K562 (cell line): ENCODE measurements around the gene TMEM174.

Experiments used
- ATF3 ChIP-seq, 2 experiments: fragments of 450-650 bp in 1 of 2; sonication (generic) in 1 of 2; formaldehyde crosslinking in 1 of 2; IDR thresholded peaks in 1 of 2; conservative IDR thresholded peaks in 1 of 2; 2 replicates each; pipeline versions ENCODE4 v1.6.1 to v1.8.1; 2016 to 2023; ENCODE audit warnings: mild to moderate bottlenecking in 2 of 2, moderate library complexity in 2 of 2, inconsistent platforms in 1 of 2, missing genetic modification reagents in 1 of 2
- CTCF ChIP-seq, 3 experiments: IDR thresholded peaks in 2 of 3; conservative IDR thresholded peaks in 1 of 3; 2 replicates each; pipeline ENCODE4 v1.5.1; 2011 to 2012; ENCODE audit warnings: low read length in 3 of 3, mild to moderate bottlenecking in 3 of 3, control low read depth in 2 of 3, improper control_type of control experiment in 1 of 3, inconsistent platforms in 1 of 3, low read depth in 1 of 3, mixed read lengths in 1 of 3, moderate library complexity in 1 of 3; ENCODE audit not compliant: insufficient read depth in 2 of 3
- E2F1 ChIP-seq: sonication (generic); formaldehyde crosslinking; IDR thresholded peaks from 2 replicates; pipeline ENCODE4 v1.8.1; 2023; ENCODE audit warnings: mild to moderate bottlenecking, missing genetic modification reagents, moderate library complexity
- HMG20A ChIP-seq: fragments of 450-650 bp; formaldehyde crosslinking; conservative IDR thresholded peaks from 2 replicates; pipeline ENCODE4 v1.4.0; 2020; ENCODE audit warnings: mild to moderate bottlenecking, mixed read lengths
- ZNF133 ChIP-seq: fragments of 250-450 bp; sonication (Bioruptor Pico); IDR thresholded peaks from 2 replicates; pipeline ENCODE4 v1.4.0; 2020; ENCODE audit warnings: mild to moderate bottlenecking
- ZNF830 ChIP-seq: fragments of 250-450 bp; sonication (Bioruptor Pico); IDR thresholded peaks from 2 replicates; pipeline ENCODE4 v1.5.0; 2021; ENCODE audit warnings: mild to moderate bottlenecking
- TF ChIP-seq, protein P1 (sequence below): sonication (generic); formaldehyde crosslinking; IDR thresholded peaks from 2 replicates; pipeline ENCODE4 v1.8.1; 2022; ENCODE audit warnings: missing genetic modification reagents

DNA sequence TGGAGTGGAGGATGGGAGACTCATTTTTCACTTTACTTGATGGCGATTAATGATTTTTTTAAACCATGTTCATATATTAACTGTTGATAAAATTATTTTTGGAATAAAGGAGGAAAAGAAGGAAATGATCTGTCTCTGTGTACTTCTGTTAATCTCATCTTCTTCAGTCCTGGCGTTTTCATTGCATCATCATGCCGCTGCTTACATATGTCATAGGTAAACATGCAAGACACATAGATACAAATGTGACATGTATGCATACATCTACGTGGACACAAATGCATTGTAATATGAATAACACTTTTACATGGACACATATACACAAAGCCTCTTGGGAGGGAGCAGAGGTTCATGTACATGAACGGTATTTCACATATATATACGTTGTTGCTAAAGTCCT lies 10.0 kb downstream of the TMEM174 start:
- no peak for TF ChIP-seq HMG20A (CRISPR knock-in tag)
- TF ChIP-seq, protein P1, sequence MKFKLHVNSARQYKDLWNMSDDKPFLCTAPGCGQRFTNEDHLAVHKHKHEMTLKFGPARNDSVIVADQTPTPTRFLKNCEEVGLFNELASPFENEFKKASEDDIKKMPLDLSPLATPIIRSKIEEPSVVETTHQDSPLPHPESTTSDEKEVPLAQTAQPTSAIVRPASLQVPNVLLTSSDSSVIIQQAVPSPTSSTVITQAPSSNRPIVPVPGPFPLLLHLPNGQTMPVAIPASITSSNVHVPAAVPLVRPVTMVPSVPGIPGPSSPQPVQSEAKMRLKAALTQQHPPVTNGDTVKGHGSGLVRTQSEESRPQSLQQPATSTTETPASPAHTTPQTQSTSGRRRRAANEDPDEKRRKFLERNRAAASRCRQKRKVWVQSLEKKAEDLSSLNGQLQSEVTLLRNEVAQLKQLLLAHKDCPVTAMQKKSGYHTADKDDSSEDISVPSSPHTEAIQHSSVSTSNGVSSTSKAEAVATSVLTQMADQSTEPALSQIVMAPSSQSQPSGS: no peak
- no peak for TF ChIP-seq ZNF133 (CRISPR knock-in tag)
- no peak for TF ChIP-seq ZNF830
- no peak for TF ChIP-seq E2F1
- no peak for TF ChIP-seq CTCF (IDR thresholded peaks at IDR 0.05 in 2 of 3, conservative IDR thresholded peaks at IDR 0.05 in 1 of 3; ENCODE audit: insufficient read depth in 2 of 3, low read depth in 1 of 3, low read length in 3 of 3)
- TF ChIP-seq ATF3 (IDR thresholded peaks at IDR 0.05): peak; percentile 79
- TF ChIP-seq ATF3 (CRISPR knock-in tag; conservative IDR thresholded peaks at IDR 0.05): no peak
